ENCODE measurements around the gene FRMD1. TPM values are rescaled to one million over a fixed set of nuclear protein-coding genes. Genes with fewer than 3 reads are reported as not detected.

The FRMD1 gene
- total and polyA plus RNA-seq, 2 of the 8 experiments (the other 6 are each of a cell fraction or from before 2014, with no cell fraction given): 0.36 TPM; not detected in 1

GRCh38 chr6:168053957-168054471 is 25.0 kb downstream of the FRMD1 start:
- no peak overlapping the region for H2AFZ ChIP-seq (ENCODE audit: low read length)
- POLR2A ChIA-PET (ENCODE audit: partially characterized antibody): no interaction called here
- H3K23ac ChIP-seq (ENCODE audit: insufficient read length): no peak overlapping the region
- H3K27ac ChIP-seq (ENCODE audit: low read depth, low read length): no peak overlapping the region
- H3K4ac ChIP-seq (replicated peaks; ENCODE audit: insufficient read length, low read depth, low read length): no peak overlapping the region
- no peaks in the 10 kb centered on the region; a peak in 1 of 7 replicates for H3K27me3 ChIP-seq (replicated peaks in 1 of 4; ENCODE audit: control insufficient read depth in 3 of 4, extremely low read depth in 1 of 4, insufficient read depth in 3 of 4, low read length in 3 of 4)
- no peak overlapping the region for H3K9ac ChIP-seq (replicated peaks in 1 of 4; ENCODE audit: extremely low read depth in 1 of 4, low read depth in 3 of 4, low read length in 3 of 4)
- no peaks in the 10 kb centered on the region; a peak in 1 of 8 replicates for H3K36me3 ChIP-seq (ENCODE audit: control insufficient read depth in 2 of 4, insufficient read depth in 4 of 4, low read length in 3 of 4)
- H4K91ac ChIP-seq (replicated peaks; ENCODE audit: insufficient read length, low read length): no peak overlapping the region
- no peak overlapping the region for H2BK5ac ChIP-seq (ENCODE audit: low read depth, low read length)
- CTCF ChIA-PET (ENCODE audit: partially characterized antibody): interaction anchor here (0.5 to 1.4 kb wide), 6 partner anchors 9 to 1801 kb away, joined by 3 to 4 read pairs (median 3); no protein-coding TSS in a partner anchor
- H3K18ac ChIP-seq (ENCODE audit: extremely low read depth, low read length): no peak overlapping the region
- no peak overlapping the region for H3K56ac ChIP-seq (replicated peaks; ENCODE audit: insufficient read length, low read depth, low read length)
- no peaks in the 10 kb centered on the region for H3K9me3 ChIP-seq (ENCODE audit: insufficient read depth in 2 of 2, low read depth in 1 of 2, low read length in 1 of 2)
- no peak overlapping the region for H4K5ac ChIP-seq (ENCODE audit: insufficient read length, low read depth, low read length)
- TF ChIP-seq SIRT6 (IDR thresholded peaks at IDR 0.05; ENCODE audit: low read length) (no peak), POLR2AphosphoS5 (IDR thresholded peaks at IDR 0.05; ENCODE audit: low read depth, low read length) (no peak), MAFK (IDR thresholded peaks at IDR 0.05; ENCODE audit: low read depth, low read length) (no peak), GTF2F1 (IDR thresholded peaks at IDR 0.05; ENCODE audit: borderline replicate concordance, low read depth, low read length) (no peak), PHF8 (conservative IDR thresholded peaks at IDR 0.05; ENCODE audit: low read depth, low read length) (no peak), BCL11A (IDR thresholded peaks at IDR 0.05; ENCODE audit: low read depth in 2 of 2, low read length in 2 of 2) (no peak)
- no peak overlapping the region for H3K4me2 ChIP-seq (ENCODE audit: insufficient read depth in 1 of 2, low read depth in 2 of 2, low read length in 2 of 2)
- H3K79me1 ChIP-seq (ENCODE audit: low read depth, low read length): no peaks in the 10 kb centered on the region
- H2BK12ac ChIP-seq (ENCODE audit: low read depth, low read length): no peak overlapping the region
- H4K20me1 ChIP-seq (replicated peaks in 1 of 2; ENCODE audit: control insufficient read depth in 1 of 2, insufficient read depth in 2 of 2, low read length in 2 of 2): no peaks in the 10 kb centered on the region
- H3K14ac ChIP-seq (ENCODE audit: insufficient read length): no peak overlapping the region
- 84% methylated on average over 9 of the region's 14 CpGs; no CpG with 5 or more reads in 1 of the 2 experiments for WGBS, 2 experiments (ENCODE audit: extremely low coverage in 1 of 2, insufficient coverage in 1 of 2, insufficient read length in 1 of 2, insufficient replicate concordance in 2 of 2, low coverage in 1 of 2, low lambda C conversion rate in 2 of 2, missing lambda C conversion rate in 1 of 2)
- no peak overlapping the region for H2BK15ac ChIP-seq (ENCODE audit: low read length)
- FAIRE-seq: no peak
- no peak overlapping the region for H4K8ac ChIP-seq (ENCODE audit: extremely low read depth, insufficient read depth, low read length)
- no peak overlapping the region for H3K4me3 ChIP-seq (ENCODE audit: extremely low read depth in 1 of 4, insufficient read depth in 2 of 4, low read depth in 3 of 4, low read length in 4 of 4)
- H2BK20ac ChIP-seq (ENCODE audit: low read length): no peak overlapping the region
- no peaks in the 10 kb centered on the region; a peak in 3 of 7 replicates for H3K4me1 ChIP-seq (replicated peaks in 1 of 4; ENCODE audit: control insufficient read depth in 3 of 4, insufficient read depth in 4 of 4, low read length in 3 of 4)
- H2BK120ac ChIP-seq (replicated peaks; ENCODE audit: low read depth, low read length): no peak overlapping the region
- H3K79me2 ChIP-seq (ENCODE audit: control insufficient read depth in 1 of 2, insufficient read depth in 2 of 2, low read length in 2 of 2): no peaks in the 10 kb centered on the region
- DNase-seq (ENCODE audit: low read depth in 1 of 2, low spot score in 2 of 2): no peak
- no peaks in the 10 kb centered on the region for H3K23me2 ChIP-seq (ENCODE audit: low read depth, low read length)
- 0 out of 2 replicates have a peak overlapping the region, but pooled peaks have one; percentile 75 for H2AK5ac ChIP-seq (ENCODE audit: low read depth, low read length)
